HAP-1 (cell line): Measurements from ENCODE around the gene CRADD.
A peak's percentile ranks its signal among the peaks of the same experiment; 100 is the strongest.

Source experiments
- DNase-seq, 2 experiments: peaks; one replicate each; pipeline ENCODE4 v3.0.0-alpha.2; 2016 to 2020; ENCODE audit warnings: low spot score in 2 of 2
- H3K27me3 ChIP-seq: fragments of 250-450 bp; sonication (Bioruptor Pico); 2 replicates; pipeline ENCODE4 v1.5.1; 2020; ENCODE audit warnings: low read depth, mild to moderate bottlenecking, moderate library complexity
- H3K36me3 ChIP-seq: fragments of 250-450 bp; sonication (Bioruptor Pico); replicated peaks from 2 replicates; pipeline ENCODE4 v1.5.1; 2020; ENCODE audit warnings: mild to moderate bottlenecking
- H3K4me1 ChIP-seq: fragments of 250-450 bp; sonication (Bioruptor Pico); 2 replicates; pipeline ENCODE4 v1.5.1; 2020; ENCODE audit warnings: mild to moderate bottlenecking
- H3K4me3 ChIP-seq: fragments of 250-450 bp; sonication (Bioruptor Pico); 2 replicates; pipeline ENCODE4 v1.5.1; 2020; ENCODE audit warnings: mild to moderate bottlenecking, moderate library complexity
- H3K9me3 ChIP-seq: fragments of 250-450 bp; sonication (Bioruptor Pico); 2 replicates; pipeline ENCODE4 v1.5.1; 2020; ENCODE audit warnings: mild to moderate bottlenecking, moderate library complexity
- in situ Hi-C: fragments of 300-500 bp; cut with MboI; formaldehyde crosslinking; loops from 3 replicates; pipeline ENCODE4 v1.14.3; 2020; ENCODE audit warnings: low sequenced_read_pairs, inconsistent platforms, mixed read lengths

CRADD gene

DNA sequence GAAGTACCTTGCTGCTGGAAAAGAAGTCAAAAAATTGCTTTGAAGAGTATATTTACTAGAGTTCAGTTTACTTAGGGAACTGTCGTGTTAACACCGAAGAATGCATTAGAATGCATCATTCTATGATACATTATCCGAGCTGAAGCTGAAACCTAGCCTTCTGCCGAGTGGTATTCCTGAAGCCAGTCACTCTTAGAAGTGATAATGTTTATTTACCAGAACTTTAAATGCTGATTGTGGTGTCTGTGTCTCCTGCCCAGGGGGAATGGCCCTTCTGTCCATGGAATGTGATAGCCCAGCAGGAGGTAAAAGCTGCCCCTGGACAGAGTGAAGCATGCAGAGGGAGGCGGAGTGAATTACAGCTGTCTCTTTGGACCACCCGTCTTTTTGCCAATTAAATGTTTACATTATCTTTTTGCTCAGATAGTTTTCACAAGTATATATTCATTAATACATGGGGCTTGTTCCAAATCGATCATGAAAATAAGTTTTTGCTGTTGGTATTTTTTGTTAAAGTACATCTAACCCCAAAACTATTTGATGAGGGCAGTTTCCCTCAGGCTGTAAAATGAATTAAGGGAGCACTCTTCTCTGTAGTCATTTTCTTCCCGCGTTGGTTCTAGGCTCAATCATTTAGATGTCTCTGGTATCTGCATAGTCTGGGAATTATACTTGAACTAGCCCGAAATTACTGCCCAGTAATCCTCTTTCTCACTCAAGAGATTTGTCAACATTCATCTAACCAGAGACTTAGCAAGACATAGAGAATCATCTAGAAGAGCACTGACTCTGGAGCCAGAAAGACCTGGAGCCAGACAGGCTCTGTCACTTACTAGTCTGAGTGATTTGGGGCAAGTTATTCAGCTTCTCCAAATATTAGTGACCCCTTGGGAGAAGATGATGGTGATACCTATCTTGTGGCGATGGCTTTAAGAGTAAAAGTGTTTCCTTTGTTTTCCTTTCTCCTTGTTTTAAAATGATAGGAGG is 147.6 kb downstream of the CRADD start:
- no peak for DNase-seq
- in situ Hi-C loops, result no loop called here
- Histone ChIP-seq H3K4me1 (peaks cover 20% of the 10 kb centered on the region), H3K4me3 (no peak overlapping the region), H3K36me3 (no peaks in the 10 kb centered on the region), H3K27me3 (no peaks in the 10 kb centered on the region), H3K9me3 (no peaks in the 10 kb centered on the region)

DNA sequence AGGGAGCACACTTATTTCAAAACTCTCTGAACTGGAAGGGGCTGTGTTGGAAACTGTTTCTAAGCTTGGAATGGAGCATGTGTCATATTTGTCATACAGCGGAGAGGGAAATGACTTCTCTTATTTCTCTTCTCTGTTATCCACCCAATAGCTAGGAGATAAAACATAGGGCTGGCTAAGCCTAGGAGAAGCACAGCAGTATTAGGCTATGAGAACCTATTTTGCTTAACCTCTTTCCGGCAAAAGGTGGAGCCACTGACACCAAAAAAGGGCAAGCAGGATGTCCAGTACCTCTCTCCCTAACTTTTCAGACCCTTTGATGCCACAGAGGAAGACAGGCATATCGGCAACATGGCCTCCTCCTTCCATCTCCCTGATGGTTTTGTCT is 148.3 kb downstream of the CRADD start:
- DNase-seq, result no peak
- Histone ChIP-seq H3K36me3 (no peaks in the 10 kb centered on the region), H3K4me3 (no peak overlapping the region), H3K27me3 (no peaks in the 10 kb centered on the region), H3K9me3 (no peaks in the 10 kb centered on the region), H3K4me1 (peaks cover 20% of the 10 kb centered on the region)
- in situ Hi-C loops, result no loop called here

DNA sequence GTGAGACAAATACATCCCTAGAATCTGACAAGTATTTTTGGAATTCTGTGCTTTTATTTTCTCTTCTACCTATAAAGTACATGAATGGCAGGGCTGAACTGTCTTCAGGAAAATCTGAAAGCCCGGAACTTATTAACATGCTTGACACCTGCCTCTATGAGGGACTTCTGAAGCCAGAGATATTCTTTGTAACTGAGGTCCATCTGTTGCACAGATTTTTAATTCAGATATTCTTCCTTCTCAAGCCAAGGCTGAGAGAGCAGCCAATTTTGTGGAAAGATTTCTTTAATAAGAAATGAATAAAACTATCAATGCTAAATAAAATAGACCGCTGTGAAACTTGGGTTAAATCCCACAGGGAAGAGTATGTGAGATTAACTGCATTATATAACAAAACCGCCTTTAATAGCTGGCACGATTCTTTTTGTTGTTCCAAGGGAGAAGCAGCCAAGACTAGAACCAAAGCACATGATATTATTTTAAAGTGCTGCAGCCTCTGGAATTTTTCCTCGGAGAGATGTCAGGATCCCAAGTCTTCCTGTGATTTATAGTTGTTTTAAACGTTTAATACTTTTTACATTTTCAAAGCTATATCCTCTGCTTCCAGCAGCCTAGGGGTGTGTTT is 148.9 kb downstream of the CRADD start:
- Histone ChIP-seq H3K4me1 (peaks cover 20% of the 10 kb centered on the region), H3K4me3 (no peak overlapping the region), H3K36me3 (no peaks in the 10 kb centered on the region), H3K9me3 (no peaks in the 10 kb centered on the region), H3K27me3 (no peaks in the 10 kb centered on the region)
- peak in 1 of 2 experiments; percentile 28 for DNase-seq
- in situ Hi-C loops, result no loop called here

DNA sequence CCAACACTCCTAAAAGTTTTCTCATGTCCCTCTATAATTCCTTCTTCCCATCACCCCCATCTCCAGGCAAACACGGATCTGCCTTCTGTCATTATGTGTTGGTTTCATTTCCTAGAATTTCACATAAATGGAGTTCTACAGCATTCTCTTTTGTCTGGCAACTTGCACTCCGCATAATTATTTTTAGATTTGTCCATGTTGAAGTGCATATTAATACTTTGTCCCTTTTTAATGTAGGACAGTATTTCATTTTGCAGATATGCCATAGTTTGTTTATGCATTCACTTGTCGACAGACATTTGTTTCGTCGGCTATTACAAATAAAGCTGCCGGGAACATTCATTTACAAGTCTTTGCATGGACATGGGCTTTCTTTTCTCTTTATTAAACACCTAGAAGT is 150.0 kb downstream of the CRADD start:
- DNase-seq, result no peak
- no peaks in the 10 kb centered on the region for H3K36me3 ChIP-seq
- H3K9me3 ChIP-seq, result no peaks in the 10 kb centered on the region
- no peak overlapping the region for H3K4me3 ChIP-seq
- in situ Hi-C loops, result no loop called here
- no peaks in the 10 kb centered on the region for H3K27me3 ChIP-seq
- peaks cover 20% of the 10 kb centered on the region for H3K4me1 ChIP-seq

DNA sequence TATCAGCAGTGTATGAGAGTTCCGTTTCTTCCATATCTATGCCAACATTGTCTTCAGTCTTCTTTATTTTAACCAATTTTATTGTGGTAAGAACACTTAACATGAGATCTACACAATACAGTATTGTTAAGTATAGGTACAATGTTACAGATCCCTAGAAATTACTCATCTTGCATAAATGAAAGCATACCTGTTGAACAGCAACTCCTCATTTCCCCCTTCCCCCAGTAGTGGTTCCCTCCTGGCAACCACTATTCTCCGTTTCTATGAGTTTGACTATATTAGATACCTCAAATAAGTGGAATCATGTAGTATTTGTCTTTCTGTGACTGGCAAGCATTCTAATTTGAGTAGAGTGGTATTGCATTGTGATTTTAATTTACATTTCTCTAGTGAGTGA is 150.5 kb downstream of the CRADD start:
- H3K4me1 ChIP-seq, result peaks cover 20% of the 10 kb centered on the region
- in situ Hi-C loops, result no loop called here
- no peaks in the 10 kb centered on the region for H3K36me3 ChIP-seq
- DNase-seq, result no peak
- no peaks in the 10 kb centered on the region for H3K9me3 ChIP-seq
- H3K4me3 ChIP-seq, result no peak overlapping the region
- no peaks in the 10 kb centered on the region for H3K27me3 ChIP-seq

DNA sequence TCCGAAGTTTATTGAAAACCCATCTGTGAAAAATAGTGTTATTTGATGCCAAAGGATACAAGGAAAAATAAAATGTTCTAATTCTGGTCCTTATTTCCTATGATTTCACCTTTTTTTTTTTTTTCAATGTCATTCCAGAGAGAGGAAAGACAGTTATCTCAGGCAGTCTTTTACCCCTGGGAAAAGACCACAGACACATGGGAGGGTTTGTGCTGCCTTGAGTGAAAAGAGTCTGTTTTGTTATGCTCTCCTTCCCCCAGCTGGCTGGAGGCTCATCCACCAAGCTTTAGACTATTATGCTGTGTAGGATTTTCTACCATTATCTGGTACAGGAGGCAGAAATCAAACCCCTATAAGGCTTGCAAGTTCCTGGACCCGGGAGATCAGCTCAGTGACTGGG is 151.8 kb downstream of the CRADD start:
- no peaks in the 10 kb centered on the region for H3K27me3 ChIP-seq
- in situ Hi-C loops, result no loop called here

DNA sequence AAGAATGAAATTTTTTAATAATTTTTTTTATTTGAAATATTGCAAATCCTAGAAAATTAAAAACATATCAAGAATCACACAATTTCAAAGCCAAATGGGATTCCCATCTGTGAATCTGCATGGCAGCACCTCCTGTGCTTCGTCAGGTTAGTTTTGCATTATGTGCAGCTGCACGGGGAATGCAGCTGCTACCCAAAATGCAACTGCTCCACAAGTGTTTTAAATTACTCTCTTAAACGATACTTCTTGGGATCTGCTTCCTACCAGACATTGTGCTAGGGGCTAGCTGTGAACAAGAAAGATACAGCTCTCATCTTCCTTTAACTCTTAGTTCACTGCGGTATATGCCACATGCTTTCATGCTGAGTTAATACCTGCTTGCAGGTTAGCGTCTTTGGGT is 154.2 kb downstream of the CRADD start:
- Histone ChIP-seq H3K36me3 (no peaks in the 10 kb centered on the region), H3K9me3 (no peaks in the 10 kb centered on the region), H3K27me3 (no peaks in the 10 kb centered on the region), H3K4me3 (no peak overlapping the region), H3K4me1 (peaks cover 13% of the 10 kb centered on the region)
- no peak for DNase-seq
- in situ Hi-C loops, result no loop called here

More for the DNA sequence above, 151.8 kb downstream of the CRADD start:
- Histone ChIP-seq H3K9me3 (no peaks in the 10 kb centered on the region), H3K4me1 (peaks cover 20% of the 10 kb centered on the region), H3K36me3 (no peaks in the 10 kb centered on the region), H3K4me3 (no peak overlapping the region)
- DNase-seq, result no peak

DNA sequence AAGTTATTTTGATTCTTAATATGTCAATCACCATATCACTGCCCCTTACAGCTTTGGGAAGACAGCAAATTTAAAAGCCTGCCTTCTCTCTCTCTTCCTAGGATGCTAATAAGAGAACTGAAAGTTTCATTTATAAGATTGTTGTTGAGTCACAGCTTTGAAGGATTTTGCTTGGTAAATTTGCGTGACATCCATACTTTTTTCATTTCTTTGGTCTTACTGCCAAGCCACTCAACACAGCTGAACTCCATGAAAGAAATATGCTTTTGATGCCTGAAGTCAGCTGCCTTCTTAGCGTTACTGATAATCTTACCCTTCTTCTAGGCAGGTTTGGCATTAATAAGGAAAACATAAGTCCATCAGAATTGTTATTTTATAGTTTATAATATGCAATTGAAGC is 155.0 kb downstream of the CRADD start:
- H3K4me1 ChIP-seq, result peaks cover 6% of the 10 kb centered on the region
- H3K27me3 ChIP-seq, result no peaks in the 10 kb centered on the region
- H3K36me3 ChIP-seq, result no peaks in the 10 kb centered on the region
- H3K9me3 ChIP-seq, result no peaks in the 10 kb centered on the region
- no peak overlapping the region for H3K4me3 ChIP-seq
- no peak for DNase-seq
- in situ Hi-C loops, result no loop called here

DNA sequence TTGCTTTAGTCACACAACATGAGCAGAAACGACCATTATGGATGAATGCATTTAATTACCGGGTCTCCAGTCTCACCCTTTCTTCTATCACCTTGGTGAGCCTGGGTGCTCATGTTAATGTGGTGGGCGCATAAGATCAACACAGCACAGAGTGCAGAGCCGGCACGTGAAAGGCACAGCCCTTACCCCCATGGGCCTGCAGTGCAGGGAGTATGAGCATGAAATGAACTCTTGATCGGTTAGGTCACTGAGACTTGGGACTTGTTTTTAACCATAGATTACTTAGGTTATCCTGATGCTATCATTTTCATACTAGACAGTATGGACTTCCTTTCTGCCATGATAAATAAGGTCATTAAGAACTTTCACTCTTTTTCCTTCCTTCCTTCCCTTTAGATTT is 156.8 kb downstream of the CRADD start:
- Histone ChIP-seq H3K9me3 (no peaks in the 10 kb centered on the region), H3K36me3 (no peaks in the 10 kb centered on the region), H3K27me3 (no peaks in the 10 kb centered on the region), H3K4me1 (no peaks in the 10 kb centered on the region), H3K4me3 (no peak overlapping the region)
- in situ Hi-C loops, result no loop called here
- DNase-seq, result no peak

DNA sequence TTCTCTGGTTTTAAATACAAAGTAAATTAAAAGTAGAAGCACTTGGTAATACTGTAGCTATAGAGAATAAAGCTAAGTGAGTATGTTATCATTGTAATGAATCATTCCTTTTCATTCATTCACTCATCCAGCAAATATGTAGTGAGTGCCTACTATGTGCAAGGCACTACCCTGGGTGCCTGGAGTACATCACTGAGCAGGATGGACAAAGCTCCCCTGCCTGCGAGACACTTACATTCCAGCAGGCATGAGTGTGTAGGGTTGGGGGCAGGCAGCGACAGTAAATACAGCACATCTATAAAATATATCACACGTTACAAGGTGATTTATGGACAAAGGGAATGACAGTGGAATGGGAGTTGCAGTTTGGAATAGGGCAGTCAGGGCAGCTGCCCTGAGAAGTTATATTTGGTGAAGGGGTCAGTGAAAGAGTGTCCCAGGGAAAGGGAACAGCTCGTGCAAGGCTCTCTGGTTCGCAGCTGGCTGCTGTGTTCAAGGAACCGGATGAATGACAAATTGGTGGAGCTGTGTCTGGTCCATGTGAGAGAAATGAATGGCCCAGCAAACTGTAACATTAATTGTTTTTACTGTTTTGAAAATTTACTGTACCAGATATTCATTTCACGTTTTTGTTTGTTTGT is 159.6 kb downstream of the CRADD start:
- no peaks in the 10 kb centered on the region; the same call in 1 of the 2 replicates for H3K4me1 ChIP-seq
- DNase-seq, result no peak
- H3K36me3 ChIP-seq, result no peaks in the 10 kb centered on the region
- in situ Hi-C loops, result no loop called here
- no peak overlapping the region for H3K4me3 ChIP-seq
- H3K27me3 ChIP-seq, result no peaks in the 10 kb centered on the region
- no peaks in the 10 kb centered on the region for H3K9me3 ChIP-seq

DNA sequence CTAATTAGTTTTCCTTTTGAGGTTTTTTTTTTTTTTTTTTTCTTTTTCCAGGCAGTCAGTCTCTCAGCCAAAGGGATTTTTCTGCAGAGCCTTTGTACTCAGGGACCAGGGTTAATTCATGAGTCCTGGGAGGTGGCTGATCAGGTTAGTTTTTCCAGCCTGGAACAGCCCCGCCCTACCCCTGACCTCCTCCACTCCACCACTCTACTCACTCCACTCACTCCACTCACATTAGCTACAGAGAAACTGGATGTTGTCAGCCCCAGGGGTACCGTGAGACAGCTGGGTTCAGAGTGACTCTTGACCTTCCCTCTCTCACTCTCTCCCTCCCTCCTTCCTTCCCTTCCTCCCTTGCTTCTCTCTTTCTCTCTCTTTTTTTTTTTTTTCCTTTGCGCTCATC is 161.0 kb downstream of the CRADD start:
- no peaks in the 10 kb centered on the region for H3K36me3 ChIP-seq
- no peaks in the 10 kb centered on the region; the same call in 1 of the 2 replicates for H3K4me1 ChIP-seq
- H3K4me3 ChIP-seq, result no peak overlapping the region
- in situ Hi-C loops, result no loop called here
- no peaks in the 10 kb centered on the region for H3K27me3 ChIP-seq
- H3K9me3 ChIP-seq, result no peaks in the 10 kb centered on the region
- DNase-seq, result no peak

DNA sequence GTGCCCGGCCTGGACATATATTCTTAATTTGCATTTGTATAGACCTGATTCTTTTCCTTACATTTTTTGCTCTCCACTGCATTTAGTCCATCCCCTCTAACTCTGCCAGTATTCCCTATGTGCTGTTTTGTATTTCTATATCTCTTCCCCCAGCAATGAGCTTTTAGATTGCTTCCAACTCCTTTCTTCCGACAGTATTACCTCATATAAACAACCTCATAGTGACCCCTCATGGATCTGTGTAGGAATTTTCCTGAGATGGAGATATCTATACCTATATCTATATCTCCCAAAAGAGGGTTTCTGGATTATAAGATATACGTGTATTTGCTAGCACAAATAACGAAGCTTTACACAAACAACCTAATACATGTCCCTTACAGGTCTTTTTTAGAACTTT is 161.9 kb downstream of the CRADD start:
- in situ Hi-C loops, result no loop called here
- Histone ChIP-seq H3K4me1 (no peaks in the 10 kb centered on the region; the same call in 1 of the 2 replicates), H3K36me3 (no peaks in the 10 kb centered on the region), H3K9me3 (no peaks in the 10 kb centered on the region), H3K4me3 (no peak overlapping the region), H3K27me3 (no peaks in the 10 kb centered on the region)
- DNase-seq, result no peak

DNA sequence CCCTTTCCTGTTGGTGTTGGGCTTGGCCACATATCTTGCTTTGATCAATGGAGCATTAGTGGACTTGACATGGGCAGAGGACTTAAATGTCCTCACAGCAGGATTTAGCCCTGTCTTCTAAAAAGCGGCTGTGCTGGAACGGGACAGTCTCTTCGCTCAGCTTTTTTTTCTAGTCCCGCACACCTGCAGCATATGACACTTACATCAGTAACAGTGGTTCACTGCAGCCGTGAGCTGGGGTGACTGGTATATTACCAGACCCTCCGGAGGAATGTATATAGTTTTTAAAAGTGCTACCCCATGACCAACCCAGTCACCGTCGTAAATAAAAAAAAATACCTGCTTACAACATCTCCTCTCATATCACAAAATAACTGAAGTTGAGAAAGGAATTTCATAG is 164.5 kb downstream of the CRADD start:
- no peak for DNase-seq
- no peaks in the 10 kb centered on the region; the same call in 1 of the 2 replicates for H3K4me1 ChIP-seq
- H3K4me3 ChIP-seq, result no peak overlapping the region
- no peaks in the 10 kb centered on the region for H3K36me3 ChIP-seq
- no peaks in the 10 kb centered on the region for H3K27me3 ChIP-seq
- in situ Hi-C loops, result no loop called here
- H3K9me3 ChIP-seq, result no peaks in the 10 kb centered on the region
